Neuronal stem cell (in vitro differentiated cells): ENCODE results near the gene DUSP9.

Experiments
- DNase-seq: peaks from one replicate; pipeline ENCODE4 v3.0.0-alpha.2; 2013; ENCODE audit warnings: low spot score
- H2AFZ ChIP-seq: one replicate; pipeline ENCODE4 v1.6.1; 2013; ENCODE audit warnings: mild to moderate bottlenecking, low read length, inconsistent platforms
- H2AK5ac ChIP-seq: 2 replicates; pipeline ENCODE4 v1.6.1; 2013; ENCODE audit warnings: low read depth, mild to moderate bottlenecking, inconsistent platforms, low read length, moderate library complexity, mixed read lengths
- H2BK120ac ChIP-seq: 2 replicates; pipeline ENCODE4 v1.6.1; 2013; ENCODE audit warnings: low read depth, mild to moderate bottlenecking, inconsistent platforms, low read length, moderate library complexity, mixed read lengths
- H2BK12ac ChIP-seq: one replicate; pipeline ENCODE4 v1.6.1; 2013; ENCODE audit warnings: low read length, inconsistent platforms
- H2BK15ac ChIP-seq: 2 replicates; pipeline ENCODE4 v1.6.1; 2013; ENCODE audit warnings: mild to moderate bottlenecking, low read length, inconsistent platforms, mixed read lengths
- H2BK5ac ChIP-seq: one replicate; pipeline ENCODE4 v1.6.1; 2013; ENCODE audit warnings: inconsistent platforms, mild to moderate bottlenecking, low read length, moderate library complexity
- H3K14ac ChIP-seq: one replicate; pipeline ENCODE4 v1.6.1; 2013; ENCODE audit warnings: low read length, inconsistent platforms
- H3K18ac ChIP-seq: 2 replicates; pipeline ENCODE4 v1.6.1; 2013; ENCODE audit warnings: low read length, inconsistent platforms
- H3K23ac ChIP-seq: 2 replicates; pipeline ENCODE4 v1.6.1; 2013; ENCODE audit warnings: low read depth, mild to moderate bottlenecking, mixed read lengths, low read length, inconsistent platforms; ENCODE audit not compliant: poor library complexity
- H3K27ac ChIP-seq: replicated peaks from 3 replicates; pipeline ENCODE4 v1.5.1; 2013; ENCODE audit warnings: low read length, inconsistent platforms
- H3K27me3 ChIP-seq, 3 experiments: 2 replicates each; pipeline ENCODE4 v1.6.1; 2013; ENCODE audit warnings: low read length in 3 of 3, mild to moderate bottlenecking in 2 of 3, inconsistent platforms in 1 of 3, low read depth in 1 of 3, mixed read lengths in 1 of 3, moderate library complexity in 1 of 3; ENCODE audit not compliant: control insufficient read depth in 3 of 3, insufficient read depth in 3 of 3
- H3K36me3 ChIP-seq, 2 donors: replicated peaks in 1 of 2; 2 replicates each; pipeline ENCODE4 v1.6.1; 2013; ENCODE audit warnings: low read length in 2 of 2; ENCODE audit not compliant: control insufficient read depth in 2 of 2, insufficient read depth in 2 of 2
- H3K4ac ChIP-seq: 2 replicates; pipeline ENCODE4 v1.6.1; 2013; ENCODE audit warnings: inconsistent platforms, mild to moderate bottlenecking, low read length, moderate library complexity
- H3K4me1 ChIP-seq, 2 donors: 1 replicate in 1 of 2; 2 replicates in 1 of 2; pipeline ENCODE4 v1.6.1; 2013; ENCODE audit warnings: low read length in 2 of 2, low read depth in 1 of 2; ENCODE audit not compliant: control insufficient read depth in 2 of 2, insufficient read depth in 1 of 2
- H3K4me2 ChIP-seq: one replicate; pipeline ENCODE4 v1.6.1; 2013; ENCODE audit warnings: mild to moderate bottlenecking, low read length, inconsistent platforms; ENCODE audit not compliant: insufficient read depth, poor library complexity, severe bottlenecking
- H3K4me3 ChIP-seq, 2 donors: 2 replicates each; pipeline ENCODE4 v1.5.1; 2013; ENCODE audit warnings: low read length in 2 of 2, mild to moderate bottlenecking in 2 of 2, inconsistent platforms in 1 of 2, moderate library complexity in 1 of 2
- H3K79me1 ChIP-seq: one replicate; pipeline ENCODE4 v1.6.1; 2013; ENCODE audit warnings: low read depth, mild to moderate bottlenecking, inconsistent platforms, low read length, moderate library complexity
- H3K9ac ChIP-seq: one replicate; pipeline ENCODE4 v1.6.1; 2013; ENCODE audit warnings: mild to moderate bottlenecking, low read depth, low read length, inconsistent platforms; ENCODE audit not compliant: poor library complexity
- H3K9me3 ChIP-seq, 2 donors: replicated peaks in 1 of 2; 2 replicates each; pipeline versions ENCODE3 to v1.6.1; 2013; ENCODE audit warnings: low read length in 2 of 2, mild to moderate bottlenecking in 2 of 2, inconsistent platforms in 1 of 2, low read depth in 1 of 2, mixed read lengths in 1 of 2, moderate library complexity in 1 of 2; ENCODE audit not compliant: control insufficient read depth in 2 of 2, insufficient read depth in 1 of 2
- H4K8ac ChIP-seq: one replicate; pipeline ENCODE4 v1.6.1; 2013; ENCODE audit warnings: low read depth, mild to moderate bottlenecking, inconsistent platforms, low read length, moderate library complexity
- H4K91ac ChIP-seq: one replicate; pipeline ENCODE4 v1.6.1; 2013; ENCODE audit warnings: low read length, low read depth, mild to moderate bottlenecking, inconsistent platforms; ENCODE audit not compliant: poor library complexity
- WGBS, 2 donors: extraction: QIAGEN DNeasy Blood & Tissue Kit; methylation state at CpG; one replicate each; pipeline ENCODE4 v1.1.7; 2013; ENCODE audit warnings: missing lambda C conversion rate in 2 of 2, mixed read lengths in 1 of 2; ENCODE audit not compliant: insufficient read length in 2 of 2, insufficient replicate concordance in 1 of 2; ENCODE audit errors: extremely low coverage in 2 of 2; 5-methylcytosine and 5-hydroxymethylcytosine counted together

Gene DUSP9

DNA sequence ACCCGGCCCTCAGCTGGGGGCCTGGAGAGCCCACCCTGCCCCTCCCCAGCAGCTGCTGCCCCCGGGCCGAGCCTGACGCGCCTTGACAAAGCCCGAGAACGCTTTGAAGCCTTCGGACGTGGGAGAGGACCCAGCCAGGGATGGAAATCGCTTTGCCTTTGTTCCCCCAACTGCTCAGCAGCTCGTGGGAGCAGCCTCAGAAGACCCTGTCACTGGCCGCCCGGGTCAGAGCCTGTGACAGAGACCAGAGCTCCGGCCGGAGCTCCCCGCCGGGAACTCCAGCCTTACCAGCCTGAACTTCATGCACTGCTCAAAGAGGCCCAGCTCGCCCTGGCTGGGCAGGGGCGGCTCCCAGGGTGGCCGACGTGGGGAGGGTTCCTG, 38.1 kb downstream of the DUSP9 start:
- Histone ChIP-seq H3K27ac (peak overlapping the region; percentile 97), H2BK120ac (peak overlapping the region; percentile 76), H4K8ac (no peak overlapping the region), H3K4ac (peak overlapping the region; percentile 53), H3K36me3 (peaks cover 4 to 5% of the 10 kb centered on the region in 2 donors), H3K14ac (no peak overlapping the region), H3K4me1 (peaks cover 16 to 23% of the 10 kb centered on the region in 2 donors), H2BK12ac (no peak overlapping the region), H2BK15ac (no peak overlapping the region), H3K23ac (no peak overlapping the region), H2AK5ac (peak overlapping the region; percentile 56), H3K79me1 (peaks cover 11% of the 10 kb centered on the region), H2BK5ac (peak overlapping the region; percentile 98), H3K27me3 (peaks cover 0 to under 1% (median 0%) of the 10 kb centered on the region in 3 experiments), H3K4me3 (peak overlapping the region; percentile 49 to 72), H3K18ac (peak overlapping the region; percentile 98), H4K91ac (peak overlapping the region; percentile 43), H3K9ac (peak overlapping the region; percentile 60), H3K4me2 (peak overlapping the region; percentile 52), H2AFZ (no peak overlapping the region), H3K9me3 (peaks cover 0 to 2% of the 10 kb centered on the region in 2 donors)
- DNase-seq = no peak
- WGBS, 2 donors = no CpG with 5 or more reads among the region's 21 CpGs

DNA sequence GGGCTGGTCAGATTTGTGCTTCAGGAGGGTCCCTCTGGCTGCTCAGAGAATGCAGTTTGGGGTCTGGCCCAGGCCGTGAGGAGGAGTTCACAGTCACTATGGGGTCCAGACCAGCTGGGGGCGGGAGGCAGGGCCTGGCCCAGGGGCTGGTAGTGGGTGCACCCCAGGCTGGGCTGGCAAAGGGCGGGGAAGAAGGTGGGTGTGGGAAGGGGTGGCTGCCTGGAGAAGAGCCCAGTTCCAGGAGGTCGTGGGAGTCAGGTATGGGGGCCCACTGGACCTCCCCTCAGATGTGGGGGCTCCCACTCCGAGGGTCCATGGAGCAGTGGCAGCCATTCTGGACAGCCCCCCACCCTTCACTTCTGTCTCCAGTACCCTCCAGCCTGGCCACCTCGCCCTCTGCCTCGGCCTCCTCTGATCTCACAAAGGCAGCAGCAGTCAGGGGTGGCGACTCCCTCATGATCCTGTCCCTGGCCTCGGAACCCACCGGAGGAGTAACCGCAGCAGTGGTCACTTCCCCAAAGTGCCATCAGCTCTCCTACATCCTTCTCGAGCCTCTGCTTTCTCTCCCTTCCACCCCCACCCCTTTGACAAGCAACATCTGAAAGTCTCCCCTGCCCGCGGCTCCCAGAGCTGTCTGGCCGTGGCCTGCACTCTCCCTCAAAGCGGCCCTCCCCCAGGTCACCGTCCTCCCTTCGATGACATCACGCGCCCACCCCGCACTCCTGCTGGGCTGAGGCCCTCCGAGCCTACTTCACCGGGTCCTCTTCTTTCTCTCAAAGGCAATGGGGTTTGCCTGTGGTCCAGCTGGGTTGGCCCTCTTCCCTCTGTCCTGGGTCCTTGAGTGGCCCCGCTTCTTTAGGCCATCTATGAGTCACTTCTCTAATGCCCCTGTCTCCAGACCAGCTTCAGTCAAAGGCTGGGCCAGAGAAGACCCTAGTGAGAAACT, 39.0 kb downstream of the DUSP9 start:
- Histone ChIP-seq H2BK12ac (no peak overlapping the region), H3K79me1 (peaks cover 11% of the 10 kb centered on the region), H3K4me2 (peak overlapping the region; percentile 52), H2BK5ac (peak overlapping the region; percentile 98), H3K9ac (peak overlapping the region; percentile 86), H2BK15ac (no peak overlapping the region), H3K4ac (no peak overlapping the region), H2AFZ (no peak overlapping the region), H3K4me1 (peaks cover 16 to 23% of the 10 kb centered on the region in 2 donors), H3K27ac (peak overlapping the region; percentile 97), H3K18ac (peak overlapping the region; percentile 98), H3K4me3 (peak overlapping the region; percentile 49 to 72), H2BK120ac (peak overlapping the region; percentile 76), H4K8ac (no peak overlapping the region), H3K9me3 (peaks cover 0 to 2% of the 10 kb centered on the region in 2 donors), H3K14ac (peak overlapping the region; percentile 71), H2AK5ac (peak overlapping the region; percentile 92), H4K91ac (peak overlapping the region; percentile 85), H3K23ac (peak overlapping the region; percentile 73), H3K36me3 (peaks cover 5 to 14% of the 10 kb centered on the region in 2 donors), H3K27me3 (no peaks in the 10 kb centered on the region)
- no CpG with 5 or more reads among the region's 24 CpGs for WGBS, 2 donors
- no peak for DNase-seq

- H3K4me3 ChIP-seq = peak overlapping the region in 1 of 2 donors; percentile 49
- no CpG with 5 or more reads among the region's 9 CpGs for WGBS, 2 donors
- no peak overlapping the region for H4K91ac ChIP-seq
- peaks cover 0 to 2% of the 10 kb centered on the region in 2 donors for H3K9me3 ChIP-seq
- no peaks in the 10 kb centered on the region for H3K27me3 ChIP-seq
- H3K79me1 ChIP-seq = peaks cover 14% of the 10 kb centered on the region
- H3K9ac ChIP-seq = no peak overlapping the region
- H3K18ac ChIP-seq = peak overlapping the region; percentile 89
- no peak overlapping the region for H2AFZ ChIP-seq
- H4K8ac ChIP-seq = peak overlapping the region; percentile 96
- peak overlapping the region; percentile 38 for H3K14ac ChIP-seq
- H2BK15ac ChIP-seq = no peak overlapping the region
- H3K4ac ChIP-seq = no peak overlapping the region
- H3K23ac ChIP-seq = no peak overlapping the region
- peaks cover 16 to 23% of the 10 kb centered on the region in 2 donors for H3K4me1 ChIP-seq
- no peak overlapping the region for H2BK12ac ChIP-seq
- no peak overlapping the region for H2AK5ac ChIP-seq
- peak overlapping the region; percentile 98 for H2BK5ac ChIP-seq
- H3K36me3 ChIP-seq = peaks cover 8 to 21% of the 10 kb centered on the region in 2 donors
- H2BK120ac ChIP-seq = peak overlapping the region; percentile 61
- H3K27ac ChIP-seq = peak overlapping the region; percentile 97
- H3K4me2 ChIP-seq = peak overlapping the region; percentile 33
- DNase-seq = no peak
These were observed 39.7 kb downstream of the DUSP9 start for GRCh38 chrX:153686711-153687110.
